Measurements from ENCODE around the gene UBFD1. TPM values are rescaled to one million over a fixed set of nuclear protein-coding genes. Genes with fewer than 3 reads are reported as not detected.

The UBFD1 gene
- total RNA-seq, 2 experiments from 2014 or later = 53.7 to 59.5 TPM

DNA sequence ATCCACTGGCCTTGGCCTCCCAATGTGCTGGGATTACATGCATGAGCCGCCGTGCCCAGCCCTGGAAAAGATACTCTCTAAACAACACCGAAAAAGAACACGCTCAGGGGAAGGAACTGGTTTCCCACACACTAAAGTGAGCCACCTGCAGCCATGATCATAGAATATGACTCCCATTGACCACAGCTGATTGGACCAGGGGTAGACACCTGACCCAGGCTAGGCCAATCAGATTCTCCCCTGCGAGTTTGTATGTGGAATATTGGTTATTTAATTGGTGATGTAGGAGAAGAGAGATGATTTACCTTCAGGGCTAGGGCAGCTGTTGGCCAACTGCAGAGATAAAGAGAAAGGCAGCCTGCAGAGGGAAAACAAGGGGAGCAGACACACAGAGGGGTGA, 38.2 kb upstream of the UBFD1 start:
- Mint-ChIP-seq H3K4me1 (ENCODE audit: low read depth) (peaks cover 21% of the 10 kb centered on the region), H3K4me3 (no peak overlapping the region), H3K27ac (no peak overlapping the region), H3K36me3 (ENCODE audit: low read depth) (peaks cover 36% of the 10 kb centered on the region), H3K9me3 (no peaks in the 10 kb centered on the region), H3K27me3 (no peaks in the 10 kb centered on the region)
- H3K4me3 ChIP-seq (ENCODE audit: low read length) = no peak overlapping the region
- CTCF ChIA-PET = no interaction called here
- H3K36me3 ChIP-seq (ENCODE audit: insufficient read depth, low read length) = peaks cover 24% of the 10 kb centered on the region
- POLR2A ChIA-PET = no interaction called here
- no peaks in the 10 kb centered on the region for H3K27me3 ChIP-seq (ENCODE audit: control insufficient read depth in 1 of 2, insufficient read depth in 2 of 2, low read length in 2 of 2)
- ATAC-seq (ENCODE audit: poor library complexity) (no peak), DNase-seq (no peak)
- intact Hi-C loops (cut with DNase I, micrococcal nuclease) = no loop called here
- TF ChIP-seq, protein P1, sequence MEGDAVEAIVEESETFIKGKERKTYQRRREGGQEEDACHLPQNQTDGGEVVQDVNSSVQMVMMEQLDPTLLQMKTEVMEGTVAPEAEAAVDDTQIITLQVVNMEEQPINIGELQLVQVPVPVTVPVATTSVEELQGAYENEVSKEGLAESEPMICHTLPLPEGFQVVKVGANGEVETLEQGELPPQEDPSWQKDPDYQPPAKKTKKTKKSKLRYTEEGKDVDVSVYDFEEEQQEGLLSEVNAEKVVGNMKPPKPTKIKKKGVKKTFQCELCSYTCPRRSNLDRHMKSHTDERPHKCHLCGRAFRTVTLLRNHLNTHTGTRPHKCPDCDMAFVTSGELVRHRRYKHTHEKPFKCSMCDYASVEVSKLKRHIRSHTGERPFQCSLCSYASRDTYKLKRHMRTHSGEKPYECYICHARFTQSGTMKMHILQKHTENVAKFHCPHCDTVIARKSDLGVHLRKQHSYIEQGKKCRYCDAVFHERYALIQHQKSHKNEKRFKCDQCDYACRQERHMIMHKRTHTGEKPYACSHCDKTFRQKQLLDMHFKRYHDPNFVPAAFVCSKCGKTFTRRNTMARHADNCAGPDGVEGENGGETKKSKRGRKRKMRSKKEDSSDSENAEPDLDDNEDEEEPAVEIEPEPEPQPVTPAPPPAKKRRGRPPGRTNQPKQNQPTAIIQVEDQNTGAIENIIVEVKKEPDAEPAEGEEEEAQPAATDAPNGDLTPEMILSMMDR (IDR thresholded peaks at IDR 0.05) = no peak
- peaks cover 24% of the 10 kb centered on the region for H3K4me1 ChIP-seq (ENCODE audit: insufficient read depth, low read length)
- no peaks in the 10 kb centered on the region for H3K9me3 ChIP-seq (ENCODE audit: control insufficient read depth in 1 of 2, insufficient read depth in 1 of 2, low read length in 2 of 2)
- no peak overlapping the region for H3K27ac ChIP-seq (ENCODE audit: low read depth in 1 of 2, low read length in 2 of 2)

DNA sequence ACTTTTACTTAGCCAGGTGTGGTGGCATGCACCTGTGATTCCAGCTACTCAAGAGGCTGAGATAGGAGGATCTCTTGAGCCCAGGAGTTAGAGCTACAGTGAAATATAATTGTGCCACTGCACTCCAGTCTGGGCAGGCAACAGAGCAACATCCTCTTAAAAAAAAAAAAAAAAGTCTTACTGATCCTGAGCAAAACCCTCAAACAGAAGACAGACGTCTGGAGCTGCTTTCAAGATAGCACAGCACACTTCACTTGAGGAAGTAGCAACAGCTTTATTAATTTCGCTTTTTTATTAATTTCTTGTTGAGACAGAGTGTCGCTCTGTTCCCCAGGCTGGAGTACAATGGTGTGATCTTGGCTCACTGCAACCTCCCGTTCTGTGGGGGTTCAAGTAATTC, 37.0 kb upstream of the UBFD1 start:
- Histone ChIP-seq H3K4me1 (ENCODE audit: insufficient read depth, low read length) (peaks cover 12% of the 10 kb centered on the region), H3K36me3 (ENCODE audit: insufficient read depth, low read length) (peaks cover 30% of the 10 kb centered on the region), H3K9me3 (ENCODE audit: control insufficient read depth in 1 of 2, insufficient read depth in 1 of 2, low read length in 2 of 2) (no peaks in the 10 kb centered on the region), H3K4me3 (ENCODE audit: low read length) (no peak overlapping the region), H3K27me3 (ENCODE audit: control insufficient read depth in 1 of 2, insufficient read depth in 2 of 2, low read length in 2 of 2) (no peaks in the 10 kb centered on the region), H3K27ac (ENCODE audit: low read depth in 1 of 2, low read length in 2 of 2) (no peak overlapping the region)
- H3K9me3 Mint-ChIP-seq = no peaks in the 10 kb centered on the region
- POLR2A ChIA-PET = no interaction called here
- ATAC-seq (ENCODE audit: poor library complexity) (no peak), DNase-seq (no peak)
- no peak overlapping the region for H3K4me3 Mint-ChIP-seq
- H3K27ac Mint-ChIP-seq = no peak overlapping the region
- TF ChIP-seq, protein P1 (IDR thresholded peaks at IDR 0.05) = no peak
- peaks cover 49% of the 10 kb centered on the region for H3K36me3 Mint-ChIP-seq (ENCODE audit: low read depth)
- CTCF ChIA-PET = no interaction called here
- H3K27me3 Mint-ChIP-seq = no peaks in the 10 kb centered on the region
- H3K4me1 Mint-ChIP-seq (ENCODE audit: low read depth) = peaks cover 9% of the 10 kb centered on the region
- intact Hi-C loops (cut with DNase I, micrococcal nuclease) = no loop called here

DNA sequence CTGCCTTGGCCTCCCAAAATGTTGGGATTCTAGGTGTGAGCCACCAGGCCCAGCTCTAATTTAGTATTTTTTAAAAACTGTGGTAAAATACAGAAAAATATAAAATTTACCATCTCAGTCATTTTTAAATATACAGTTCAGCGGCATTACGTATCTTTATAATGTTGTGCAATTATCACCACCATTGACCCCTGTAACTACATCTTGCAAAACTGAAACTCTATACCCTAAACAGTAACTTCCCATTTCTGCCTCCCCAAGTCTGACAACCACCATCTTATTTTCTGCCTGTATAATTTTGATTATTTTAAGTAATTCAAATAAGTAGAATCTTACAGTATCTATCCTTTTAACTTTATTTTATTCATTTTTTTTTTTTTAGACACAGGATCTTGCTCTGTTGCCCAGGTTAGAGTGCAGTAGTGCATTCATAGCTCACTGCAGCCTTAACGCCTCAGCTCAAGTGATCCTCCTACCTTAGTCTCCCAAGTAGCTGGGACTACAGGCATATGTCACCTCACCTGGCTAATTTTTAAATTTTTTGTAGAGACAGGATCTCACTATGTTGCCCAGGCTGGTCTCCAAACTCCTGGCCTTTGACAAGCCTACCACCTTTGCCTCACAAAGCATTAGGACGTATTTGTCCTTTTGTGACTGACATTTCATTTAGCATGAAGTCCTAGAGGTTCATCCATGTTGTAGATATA, 36.3 kb upstream of the UBFD1 start:
- DNase-seq = no peak
- intact Hi-C loops (cut with DNase I, micrococcal nuclease) = no loop called here
- TF ChIP-seq, protein P1 (IDR thresholded peaks at IDR 0.05) = no peak
- CTCF ChIA-PET = no interaction called here
- Mint-ChIP-seq H3K9me3 (no peaks in the 10 kb centered on the region), H3K36me3 (ENCODE audit: low read depth) (peaks cover 49% of the 10 kb centered on the region), H3K27me3 (no peaks in the 10 kb centered on the region), H3K27ac (no peak overlapping the region), H3K4me1 (ENCODE audit: low read depth) (peaks cover 5% of the 10 kb centered on the region), H3K4me3 (no peak overlapping the region)
- H3K9me3 ChIP-seq (ENCODE audit: control insufficient read depth in 1 of 2, insufficient read depth in 1 of 2, low read length in 2 of 2) = no peaks in the 10 kb centered on the region
- no peak for ATAC-seq (ENCODE audit: poor library complexity)
- no peak overlapping the region for H3K27ac ChIP-seq (ENCODE audit: low read depth in 1 of 2, low read length in 2 of 2)
- POLR2A ChIA-PET = no interaction called here
- H3K27me3 ChIP-seq (ENCODE audit: control insufficient read depth in 1 of 2, insufficient read depth in 2 of 2, low read length in 2 of 2) = no peaks in the 10 kb centered on the region
- no peak overlapping the region for H3K4me3 ChIP-seq (ENCODE audit: low read length)
- H3K4me1 ChIP-seq (ENCODE audit: insufficient read depth, low read length) = peaks cover 5% of the 10 kb centered on the region
- peaks cover 30% of the 10 kb centered on the region for H3K36me3 ChIP-seq (ENCODE audit: insufficient read depth, low read length)

Data from CD4-positive, alpha-beta T cell (primary cell).